Type B pancreatic cell (in vitro differentiated cells): ENCODE data around the gene RNU5D-1. TPM values are rescaled to one million over a fixed set of nuclear protein-coding genes. Genes with fewer than 3 reads are reported as not detected.

Experiments
- DNase-seq: peaks from one replicate; pipeline ENCODE4 v3.0.0; 2021; ENCODE audit warnings: mixed read lengths; ENCODE audit not compliant: unreplicated experiment; ENCODE audit errors: extremely low spot score
- H3K27ac Mint-ChIP-seq: 2 replicates; pipeline ENCODE4 v1.8.0; 2021; ENCODE audit warnings: mild to moderate bottlenecking, mixed read lengths
- H3K27me3 Mint-ChIP-seq: 2 replicates; pipeline ENCODE4 v1.8.0; 2021; ENCODE audit warnings: mixed read lengths
- H3K36me3 Mint-ChIP-seq: 2 replicates; pipeline ENCODE4 v1.8.0; 2021; ENCODE audit warnings: mixed read lengths
- H3K4me1 Mint-ChIP-seq: one replicate; pipeline ENCODE4 v1.8.0; 2021; ENCODE audit warnings: mixed read lengths; ENCODE audit not compliant: unreplicated experiment
- H3K4me3 Mint-ChIP-seq: 2 replicates; pipeline ENCODE4 v1.8.0; 2021; ENCODE audit warnings: mild to moderate bottlenecking, mixed read lengths
- H3K9me3 Mint-ChIP-seq: 2 replicates; pipeline ENCODE4 v1.8.0; 2021; ENCODE audit warnings: mixed read lengths
- CTCF ChIP-seq: fragments of 200-600 bp; sonication (generic); conservative IDR thresholded peaks from 2 replicates; pipeline ENCODE4 v1.5.0; 2021; ENCODE audit warnings: antibody characterized with exemption, mild to moderate bottlenecking
- total RNA-seq: library from RNA; stranded (reverse); gene quantifications from 2 replicates; pipeline ENCODE4 v1.2.1, GENCODE V29; 2021; ENCODE audit warnings: low replicate concordance

The RNU5D-1 gene
- total RNA-seq, 1 donor from 2014 or later = not detected

GRCh38 chr1:44724296-44724954, 6.5 kb downstream of the RNU5D-1 start:
- no peak for TF ChIP-seq CTCF
- Mint-ChIP-seq H3K36me3 (no peaks in the 10 kb centered on the region), H3K27me3 (peaks cover 3% of the 10 kb centered on the region), H3K9me3 (peaks cover 4% of the 10 kb centered on the region), H3K4me3 (no peak overlapping the region), H3K27ac (no peak overlapping the region), H3K4me1 (peaks cover 4% of the 10 kb centered on the region)
- no peak for DNase-seq

GRCh38 chr1:44723496-44724295, 7.3 kb downstream of the RNU5D-1 start:
- H3K4me3 Mint-ChIP-seq = no peak overlapping the region
- TF ChIP-seq CTCF = no peak
- no peaks in the 10 kb centered on the region for H3K9me3 Mint-ChIP-seq
- H3K36me3 Mint-ChIP-seq = no peaks in the 10 kb centered on the region
- H3K4me1 Mint-ChIP-seq = no peaks in the 10 kb centered on the region
- no peak overlapping the region for H3K27ac Mint-ChIP-seq
- no peaks in the 10 kb centered on the region for H3K27me3 Mint-ChIP-seq
- no peak for DNase-seq

GRCh38 chr1:44723064-44723463, 7.9 kb downstream of the RNU5D-1 start:
- no peaks in the 10 kb centered on the region for H3K36me3 Mint-ChIP-seq
- no peak for TF ChIP-seq CTCF
- H3K27ac Mint-ChIP-seq = peak overlapping the region; percentile 48
- H3K4me3 Mint-ChIP-seq = no peak overlapping the region
- H3K4me1 Mint-ChIP-seq = no peaks in the 10 kb centered on the region
- no peaks in the 10 kb centered on the region for H3K27me3 Mint-ChIP-seq
- no peak for DNase-seq
- H3K9me3 Mint-ChIP-seq = no peaks in the 10 kb centered on the region

- Mint-ChIP-seq H3K4me1 (no peaks in the 10 kb centered on the region), H3K27ac (no peak overlapping the region), H3K27me3 (no peaks in the 10 kb centered on the region), H3K4me3 (no peak overlapping the region), H3K9me3 (no peaks in the 10 kb centered on the region), H3K36me3 (no peaks in the 10 kb centered on the region)
- no peak for DNase-seq
- TF ChIP-seq CTCF = no peak
Observed at GRCh38 chr1:44721485-44722361, 9.2 kb downstream of the RNU5D-1 start.

GRCh38 chr1:44720281-44720680, 10.7 kb downstream of the RNU5D-1 start:
- TF ChIP-seq CTCF = no peak
- no peak for DNase-seq
- H3K27ac Mint-ChIP-seq = no peak overlapping the region
- H3K4me3 Mint-ChIP-seq = no peak overlapping the region
- H3K9me3 Mint-ChIP-seq = no peaks in the 10 kb centered on the region
- H3K36me3 Mint-ChIP-seq = no peaks in the 10 kb centered on the region
- H3K27me3 Mint-ChIP-seq = no peaks in the 10 kb centered on the region
- no peaks in the 10 kb centered on the region for H3K4me1 Mint-ChIP-seq
